Activated CD4-positive, alpha-beta T cell treated with anti-CD3 and anti-CD28 coated beads, Interleukin-10, Interleukin-2, amounts not matched to agents 100 ng/mL and 50 ng/mL, durations not matched to agents 16 hours and 8 hours (primary cell): ENCODE data around the gene ABCG4.
A peak's percentile ranks its signal among the peaks of the same experiment; 100 is the strongest.
"Not testable (repeated sequence)": the region's sequence is repeated elsewhere in the genome, so short reads cannot be mapped to it uniquely, and the experiment has no call there.

Source experiments
- DNase-seq: peaks from one replicate; pipeline ENCODE4 v3.0.0-alpha.2; 2020

Gene ABCG4

GRCh38 chr11:119185981-119186634 is 37.3 kb downstream of the ABCG4 start:
- no peak for DNase-seq

DNA sequence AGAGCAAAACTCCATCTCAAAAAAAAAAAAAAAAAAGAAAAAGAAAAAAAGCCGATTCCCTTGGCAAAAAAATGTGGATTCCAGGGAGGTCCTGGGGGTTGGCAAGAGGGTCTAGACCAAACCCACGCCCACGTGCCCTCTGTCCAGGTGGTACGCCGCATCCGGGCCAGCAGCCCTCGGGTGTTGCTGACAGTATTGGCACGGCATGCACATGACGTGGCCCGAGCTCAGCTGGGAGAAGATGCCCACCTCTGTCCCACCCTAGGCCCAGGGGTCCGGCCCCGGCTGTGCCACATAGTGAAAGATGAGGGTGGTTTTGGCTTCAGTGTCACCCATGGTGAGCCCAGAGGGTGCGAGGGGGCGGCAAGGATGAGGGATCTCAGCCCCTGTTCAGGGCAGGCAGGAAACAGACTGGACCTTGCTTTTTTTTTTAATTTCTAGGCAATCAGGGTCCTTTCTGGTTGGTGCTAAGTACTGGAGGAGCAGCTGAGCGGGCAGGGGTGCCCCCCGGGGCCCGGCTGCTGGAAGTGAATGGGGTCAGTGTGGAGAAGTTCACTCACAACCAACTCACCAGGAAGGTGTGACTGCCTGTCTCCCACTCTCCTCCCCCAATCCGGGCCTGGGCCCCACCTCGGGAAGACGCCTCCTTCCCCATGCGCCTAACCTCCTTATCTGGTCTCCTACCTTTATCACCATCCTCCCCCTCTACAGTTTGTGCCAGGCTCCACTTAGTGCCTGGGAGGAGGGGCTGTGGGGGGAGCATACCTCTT is 38.5 kb downstream of the ABCG4 start:
- no peak for DNase-seq

- DNase-seq, result no peak
These were observed 39.2 kb downstream of the ABCG4 start for GRCh38 chr11:119188067-119188466.

GRCh38 chr11:119188887-119189286 is 40.0 kb downstream of the ABCG4 start:
- no peak for DNase-seq

- no peak for DNase-seq
These were observed 40.5 kb downstream of the ABCG4 start for GRCh38 chr11:119189393-119189792.

DNA sequence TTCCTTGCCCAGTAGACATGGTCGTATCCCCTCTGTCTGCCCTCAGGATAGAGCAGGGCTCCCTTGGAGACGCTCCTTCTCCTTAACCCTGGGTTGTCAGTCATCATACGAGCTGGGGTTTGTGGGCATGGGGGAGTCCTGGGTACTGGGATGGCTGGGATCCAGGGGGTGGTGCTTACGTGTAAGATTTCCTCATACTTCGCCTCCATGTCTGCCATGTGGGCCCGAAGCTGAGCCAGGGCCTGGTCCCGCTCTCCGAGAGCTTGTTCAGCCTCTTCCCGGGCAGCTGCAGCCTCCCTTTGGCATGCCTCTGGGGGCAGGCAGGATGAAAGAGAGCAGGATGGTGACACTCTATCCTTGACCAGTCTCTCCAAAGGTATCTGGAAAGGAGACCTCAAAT is 41.7 kb downstream of the ABCG4 start:
- no peak for DNase-seq

DNA sequence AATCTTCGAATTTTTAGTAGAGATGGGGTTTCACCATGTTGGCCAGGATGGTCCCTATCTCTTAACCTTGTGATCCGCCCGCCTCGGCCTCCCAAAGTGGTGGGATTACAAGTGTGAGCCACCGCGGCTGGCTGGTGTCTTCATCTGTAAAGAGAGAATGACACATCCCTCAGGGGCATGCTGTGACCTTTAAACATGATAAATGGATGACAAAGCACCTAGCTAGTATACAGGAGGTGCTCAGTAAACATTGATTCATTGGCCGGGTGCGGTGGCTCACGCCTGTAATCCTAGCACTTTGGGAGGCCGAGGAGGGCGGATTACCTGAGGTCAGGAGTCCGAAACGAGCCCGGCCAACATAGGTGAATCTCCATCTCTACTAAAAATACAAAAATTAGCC is 42.4 kb downstream of the ABCG4 start:
- DNase-seq, result not testable (repeated sequence)

GRCh38 chr11:119192111-119192510 is 43.3 kb downstream of the ABCG4 start:
- DNase-seq, result no peak

DNA sequence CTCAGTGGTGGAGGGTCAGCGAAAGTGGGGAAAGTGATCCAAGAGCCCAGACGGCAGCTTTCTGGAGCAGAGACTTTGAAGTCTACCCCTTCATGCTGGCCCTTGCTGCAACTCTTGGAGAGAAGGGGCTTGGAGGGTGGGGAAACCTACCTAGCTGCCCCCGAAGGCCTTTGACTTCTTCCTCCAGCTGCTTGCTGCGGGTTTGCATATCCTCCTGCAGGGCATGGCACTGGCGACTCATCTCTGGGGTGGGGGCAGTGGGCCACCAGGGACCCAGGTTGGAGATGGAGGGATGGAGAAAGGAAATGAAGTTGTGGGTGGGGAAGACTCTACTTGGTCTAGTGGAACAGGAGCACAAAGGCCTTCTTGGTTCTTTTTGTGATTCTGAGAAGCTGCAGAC is 44.1 kb downstream of the ABCG4 start:
- DNase-seq, result no peak

DNA sequence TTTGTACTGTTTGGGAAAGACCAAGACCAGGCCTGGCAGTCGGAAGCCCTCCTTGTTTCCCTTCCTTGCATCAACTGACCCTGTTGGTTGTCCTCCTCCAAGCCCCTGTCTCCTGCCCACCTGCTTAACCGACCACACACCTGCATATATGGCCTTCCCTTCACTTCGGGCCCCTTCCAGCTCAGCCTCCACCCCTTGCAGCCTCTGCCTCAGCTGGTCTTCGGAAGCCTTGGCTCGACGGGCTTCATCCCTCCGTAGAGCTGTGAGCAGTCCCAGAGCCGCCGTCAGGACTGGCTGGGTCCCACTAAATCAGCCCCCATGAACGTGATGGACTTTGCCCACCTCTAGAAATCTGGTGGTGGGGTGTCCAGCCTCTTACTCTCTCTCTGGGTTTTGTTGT is 44.8 kb downstream of the ABCG4 start:
- DNase-seq, result no peak

- DNase-seq, result no peak
These were observed 46.1 kb downstream of the ABCG4 start for GRCh38 chr11:119194811-119195440.

DNA sequence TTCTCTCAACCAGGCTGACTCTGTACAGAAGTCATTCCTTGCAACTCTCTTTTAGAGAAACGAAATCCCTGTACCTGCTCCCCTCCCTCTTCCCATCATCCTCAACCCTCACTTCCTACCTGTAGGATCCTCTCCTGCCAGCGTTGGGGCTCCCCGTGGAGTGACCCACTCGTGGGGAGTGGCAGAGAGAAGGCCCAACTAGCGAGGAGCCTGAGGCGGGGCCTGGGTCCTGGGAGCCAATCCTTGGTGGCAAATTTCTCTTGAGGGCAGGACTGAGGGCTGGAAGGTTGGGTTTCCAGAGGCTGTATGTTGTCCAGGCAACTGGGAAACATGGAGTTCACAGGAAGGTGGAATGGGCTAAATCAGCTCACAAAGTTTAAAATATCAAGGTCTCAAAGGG is 46.8 kb downstream of the ABCG4 start:
- DNase-seq, result no peak

DNA sequence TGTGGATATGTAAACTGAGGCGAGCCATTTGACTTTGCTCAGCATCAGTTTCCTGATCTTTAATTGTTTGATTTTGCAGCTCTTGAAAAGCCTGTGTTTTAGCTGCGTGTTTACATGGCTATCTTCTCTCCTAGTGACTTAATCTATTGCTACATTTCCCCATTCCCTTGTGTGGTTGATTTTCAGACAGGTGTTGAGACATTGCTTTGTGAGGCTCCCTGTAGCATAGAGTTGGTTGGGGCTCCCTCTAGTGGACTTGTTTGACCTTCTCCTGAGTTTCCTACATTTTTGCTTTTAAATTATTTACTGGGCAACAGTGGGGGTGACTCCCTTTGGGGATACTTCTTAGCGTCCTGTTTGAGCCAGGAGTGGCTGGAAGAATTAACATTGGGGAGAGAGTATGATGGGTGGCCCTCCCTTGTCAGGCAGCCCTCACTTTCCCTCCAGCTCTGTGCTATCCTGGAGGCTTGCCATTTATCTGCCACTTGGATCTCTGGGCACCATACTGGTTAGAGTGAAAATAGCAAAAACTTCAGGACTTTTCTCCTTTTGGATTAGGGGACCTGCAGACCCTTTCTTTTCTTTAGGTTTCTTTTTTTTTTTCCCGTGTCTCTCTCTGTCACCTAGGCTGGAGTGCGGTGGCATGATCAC is 48.1 kb downstream of the ABCG4 start:
- DNase-seq, result peak; percentile 83

- DNase-seq, result no peak
These were observed 50.1 kb downstream of the ABCG4 start for GRCh38 chr11:119198925-119199324.

DNA sequence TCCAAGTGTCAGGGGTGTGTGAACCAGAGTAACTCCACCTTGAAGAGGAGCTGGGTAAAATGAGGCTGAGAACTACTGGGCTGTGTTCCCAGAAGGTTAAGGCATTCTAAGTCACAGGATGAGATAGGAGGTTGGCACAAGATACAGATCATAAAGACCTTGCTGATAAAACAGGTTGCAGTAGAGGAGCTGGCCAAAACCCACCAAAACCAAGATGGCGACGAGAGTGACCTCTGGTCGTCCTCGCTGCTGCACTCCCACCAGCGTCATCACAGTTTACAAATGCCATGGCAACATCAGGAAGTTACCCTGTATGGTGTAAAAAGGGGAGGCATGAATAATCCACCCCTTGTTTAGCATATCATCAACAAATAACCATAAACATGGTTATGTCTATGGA is 52.4 kb downstream of the ABCG4 start:
- not testable (repeated sequence) for DNase-seq

DNA sequence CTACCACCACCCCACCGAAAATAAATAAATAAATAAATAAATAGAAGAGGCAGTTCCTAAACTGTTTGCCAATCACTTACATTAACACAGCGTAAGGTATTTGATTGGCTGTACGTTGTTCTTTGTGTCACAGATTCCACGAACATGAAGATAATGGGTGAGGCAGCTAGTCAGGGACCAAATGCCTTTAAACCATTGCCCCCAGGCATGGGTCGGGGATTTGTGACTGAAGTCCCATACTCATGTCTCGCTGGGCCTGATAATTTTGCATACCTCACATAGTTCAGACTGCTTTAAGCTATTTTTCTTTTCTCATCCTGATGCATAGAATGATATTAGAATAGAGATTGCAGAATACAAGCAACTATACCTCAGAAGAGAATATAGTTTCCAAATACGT is 53.7 kb downstream of the ABCG4 start:
- no peak for DNase-seq

GRCh38 chr11:119204066-119204465 is 55.2 kb downstream of the ABCG4 start:
- DNase-seq, result no peak

GRCh38 chr11:119205080-119205479 is 56.2 kb downstream of the ABCG4 start:
- no peak for DNase-seq

DNA sequence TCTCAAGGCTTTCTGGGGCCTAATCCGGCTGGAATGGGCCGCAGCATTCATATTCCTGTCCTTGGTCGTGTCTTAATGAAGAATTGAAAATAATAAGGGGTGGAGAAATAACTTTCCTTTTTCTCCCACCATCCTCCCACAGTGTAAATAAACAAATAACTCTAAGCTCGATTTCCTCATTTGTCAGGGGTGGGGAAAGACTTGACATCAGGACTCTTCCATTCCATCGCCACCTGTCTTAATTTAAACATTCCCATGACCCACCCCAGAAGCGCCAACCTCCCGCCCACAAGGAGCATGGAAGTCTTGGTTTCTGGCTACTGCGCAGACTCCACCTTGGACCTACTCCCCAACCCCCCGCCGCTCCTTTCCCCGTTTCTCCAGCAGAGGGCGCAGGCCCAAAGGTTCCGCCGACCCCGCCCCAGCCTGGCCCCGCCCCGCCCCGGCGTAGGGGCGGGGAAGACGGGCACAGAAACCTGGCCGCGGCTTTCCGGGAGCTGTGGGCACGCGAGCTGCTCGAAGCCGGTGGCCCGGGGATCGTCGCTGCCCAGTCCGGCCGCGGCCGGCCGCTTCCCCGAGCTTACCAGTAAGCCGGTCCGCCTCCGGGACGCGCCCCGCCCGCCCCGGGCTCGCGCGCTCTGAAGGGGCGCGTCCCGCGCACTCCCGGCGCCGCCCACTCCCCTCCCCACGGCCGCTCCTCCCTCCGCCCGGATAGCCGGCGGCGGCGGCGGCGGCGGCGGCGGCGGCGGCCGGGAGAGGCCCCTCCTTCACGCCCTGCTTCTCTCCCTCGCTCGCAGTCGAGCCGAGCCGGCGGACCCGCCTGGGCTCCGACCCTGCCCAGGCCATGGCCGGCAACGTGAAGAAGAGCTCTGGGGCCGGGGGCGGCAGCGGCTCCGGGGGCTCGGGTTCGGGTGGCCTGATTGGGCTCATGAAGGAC is 57.0 kb downstream of the ABCG4 start, which contains the start of gene CBL:
TSS of gene CBL (plus strand) at position 766 of the 937 bp plus-strand sequence. CDS start at position 845, 79 bp downstream.
- DNase-seq, result peak; percentile 96

- peak; percentile 55 for DNase-seq
These were observed 57.9 kb downstream of the ABCG4 start for GRCh38 chr11:119206511-119207414.

- DNase-seq, result no peak
These were observed 58.6 kb downstream of the ABCG4 start for GRCh38 chr11:119207415-119207960.
